Measurements from ENCODE around the gene KCNQ1.

GRCh38 chr11:2748061-2748813 is 303.4 kb downstream of the KCNQ1 start:
- TF ChIP-seq ZNF462 (CRISPR knock-in tag; IDR thresholded peaks at IDR 0.05), result no peak
- TF ChIP-seq, protein P1, sequence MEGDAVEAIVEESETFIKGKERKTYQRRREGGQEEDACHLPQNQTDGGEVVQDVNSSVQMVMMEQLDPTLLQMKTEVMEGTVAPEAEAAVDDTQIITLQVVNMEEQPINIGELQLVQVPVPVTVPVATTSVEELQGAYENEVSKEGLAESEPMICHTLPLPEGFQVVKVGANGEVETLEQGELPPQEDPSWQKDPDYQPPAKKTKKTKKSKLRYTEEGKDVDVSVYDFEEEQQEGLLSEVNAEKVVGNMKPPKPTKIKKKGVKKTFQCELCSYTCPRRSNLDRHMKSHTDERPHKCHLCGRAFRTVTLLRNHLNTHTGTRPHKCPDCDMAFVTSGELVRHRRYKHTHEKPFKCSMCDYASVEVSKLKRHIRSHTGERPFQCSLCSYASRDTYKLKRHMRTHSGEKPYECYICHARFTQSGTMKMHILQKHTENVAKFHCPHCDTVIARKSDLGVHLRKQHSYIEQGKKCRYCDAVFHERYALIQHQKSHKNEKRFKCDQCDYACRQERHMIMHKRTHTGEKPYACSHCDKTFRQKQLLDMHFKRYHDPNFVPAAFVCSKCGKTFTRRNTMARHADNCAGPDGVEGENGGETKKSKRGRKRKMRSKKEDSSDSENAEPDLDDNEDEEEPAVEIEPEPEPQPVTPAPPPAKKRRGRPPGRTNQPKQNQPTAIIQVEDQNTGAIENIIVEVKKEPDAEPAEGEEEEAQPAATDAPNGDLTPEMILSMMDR (conservative IDR thresholded peaks at IDR 0.05; ENCODE audit: low read depth in 2 of 2), result no peak
- TF ChIP-seq, protein P2, sequence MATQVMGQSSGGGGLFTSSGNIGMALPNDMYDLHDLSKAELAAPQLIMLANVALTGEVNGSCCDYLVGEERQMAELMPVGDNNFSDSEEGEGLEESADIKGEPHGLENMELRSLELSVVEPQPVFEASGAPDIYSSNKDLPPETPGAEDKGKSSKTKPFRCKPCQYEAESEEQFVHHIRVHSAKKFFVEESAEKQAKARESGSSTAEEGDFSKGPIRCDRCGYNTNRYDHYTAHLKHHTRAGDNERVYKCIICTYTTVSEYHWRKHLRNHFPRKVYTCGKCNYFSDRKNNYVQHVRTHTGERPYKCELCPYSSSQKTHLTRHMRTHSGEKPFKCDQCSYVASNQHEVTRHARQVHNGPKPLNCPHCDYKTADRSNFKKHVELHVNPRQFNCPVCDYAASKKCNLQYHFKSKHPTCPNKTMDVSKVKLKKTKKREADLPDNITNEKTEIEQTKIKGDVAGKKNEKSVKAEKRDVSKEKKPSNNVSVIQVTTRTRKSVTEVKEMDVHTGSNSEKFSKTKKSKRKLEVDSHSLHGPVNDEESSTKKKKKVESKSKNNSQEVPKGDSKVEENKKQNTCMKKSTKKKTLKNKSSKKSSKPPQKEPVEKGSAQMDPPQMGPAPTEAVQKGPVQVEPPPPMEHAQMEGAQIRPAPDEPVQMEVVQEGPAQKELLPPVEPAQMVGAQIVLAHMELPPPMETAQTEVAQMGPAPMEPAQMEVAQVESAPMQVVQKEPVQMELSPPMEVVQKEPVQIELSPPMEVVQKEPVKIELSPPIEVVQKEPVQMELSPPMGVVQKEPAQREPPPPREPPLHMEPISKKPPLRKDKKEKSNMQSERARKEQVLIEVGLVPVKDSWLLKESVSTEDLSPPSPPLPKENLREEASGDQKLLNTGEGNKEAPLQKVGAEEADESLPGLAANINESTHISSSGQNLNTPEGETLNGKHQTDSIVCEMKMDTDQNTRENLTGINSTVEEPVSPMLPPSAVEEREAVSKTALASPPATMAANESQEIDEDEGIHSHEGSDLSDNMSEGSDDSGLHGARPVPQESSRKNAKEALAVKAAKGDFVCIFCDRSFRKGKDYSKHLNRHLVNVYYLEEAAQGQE (IDR thresholded peaks at IDR 0.05; ENCODE audit: unreplicated experiment), result no peak

All from GM23338 (cell line).